Astrocyte (in vitro differentiated cells and primary cell): Measurements from ENCODE around the gene MAPK9.

Experiments
- CTCF ChIP-seq: IDR thresholded peaks from 2 replicates; pipeline ENCODE4 v1.5.1; 2011; ENCODE audit warnings: low read depth, mild to moderate bottlenecking, inconsistent platforms, low read length, moderate library complexity; ENCODE audit not compliant: insufficient read depth
- EZH2 ChIP-seq: IDR thresholded peaks from 2 replicates; pipeline ENCODE4 v1.6.1; 2012; ENCODE audit warnings: mild to moderate bottlenecking, low read length, inconsistent platforms; ENCODE audit not compliant: insufficient read depth

- no peak for TF ChIP-seq EZH2
- TF ChIP-seq CTCF = no peak
Measured at GRCh38 chr5:180274695-180275094, 17.2 kb downstream of the MAPK9 start.
